22Rv1 (cell line): ENCODE results near the gene IRGC.

Experiments
- ZFX ChIP-seq: fragments of 450-650 bp; IDR thresholded peaks from 2 replicates; pipeline ENCODE4 v1.6.1; 2017; ENCODE audit warnings: antibody characterized with exemption, borderline replicate concordance
- TF ChIP-seq, protein P1 (sequence below): fragments of 450-650 bp; IDR thresholded peaks from 2 replicates; pipeline ENCODE4 v1.5.1; 2017; ENCODE audit warnings: mild to moderate bottlenecking

DNA sequence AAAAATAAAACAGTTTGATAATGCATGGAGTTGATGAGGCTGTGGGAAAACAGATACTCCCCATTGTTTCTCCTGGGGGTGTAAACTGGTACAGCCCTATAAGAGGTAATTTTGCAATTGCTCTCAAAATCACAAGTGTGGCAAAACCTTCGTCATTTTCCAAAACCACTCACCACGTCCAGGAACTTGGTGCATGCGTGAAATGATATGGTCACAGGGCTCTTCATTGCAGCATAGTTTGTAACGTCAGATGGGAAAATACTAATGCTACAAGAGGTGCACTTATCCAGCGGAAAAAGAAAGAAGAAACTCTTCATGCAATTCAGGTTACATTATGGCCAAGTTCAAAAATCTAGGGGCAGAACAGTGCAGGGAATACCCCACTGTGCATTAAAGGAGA lies 34.1 kb upstream of the IRGC start:
- TF ChIP-seq, protein P1, sequence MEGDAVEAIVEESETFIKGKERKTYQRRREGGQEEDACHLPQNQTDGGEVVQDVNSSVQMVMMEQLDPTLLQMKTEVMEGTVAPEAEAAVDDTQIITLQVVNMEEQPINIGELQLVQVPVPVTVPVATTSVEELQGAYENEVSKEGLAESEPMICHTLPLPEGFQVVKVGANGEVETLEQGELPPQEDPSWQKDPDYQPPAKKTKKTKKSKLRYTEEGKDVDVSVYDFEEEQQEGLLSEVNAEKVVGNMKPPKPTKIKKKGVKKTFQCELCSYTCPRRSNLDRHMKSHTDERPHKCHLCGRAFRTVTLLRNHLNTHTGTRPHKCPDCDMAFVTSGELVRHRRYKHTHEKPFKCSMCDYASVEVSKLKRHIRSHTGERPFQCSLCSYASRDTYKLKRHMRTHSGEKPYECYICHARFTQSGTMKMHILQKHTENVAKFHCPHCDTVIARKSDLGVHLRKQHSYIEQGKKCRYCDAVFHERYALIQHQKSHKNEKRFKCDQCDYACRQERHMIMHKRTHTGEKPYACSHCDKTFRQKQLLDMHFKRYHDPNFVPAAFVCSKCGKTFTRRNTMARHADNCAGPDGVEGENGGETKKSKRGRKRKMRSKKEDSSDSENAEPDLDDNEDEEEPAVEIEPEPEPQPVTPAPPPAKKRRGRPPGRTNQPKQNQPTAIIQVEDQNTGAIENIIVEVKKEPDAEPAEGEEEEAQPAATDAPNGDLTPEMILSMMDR, result no peak
- no peak for TF ChIP-seq ZFX
